ENCODE data around the gene USP48.
"Not testable (repeated sequence)": the region's sequence is repeated elsewhere in the genome, so short reads cannot be mapped to it uniquely, and the experiment has no call there.

The USP48 gene

GRCh38 chr1:21693732-21694131 is 89.2 kb downstream of the USP48 start:
- no peak for DNase-seq

GRCh38 chr1:21691739-21692138 is 91.2 kb downstream of the USP48 start:
- no peak for DNase-seq

DNA sequence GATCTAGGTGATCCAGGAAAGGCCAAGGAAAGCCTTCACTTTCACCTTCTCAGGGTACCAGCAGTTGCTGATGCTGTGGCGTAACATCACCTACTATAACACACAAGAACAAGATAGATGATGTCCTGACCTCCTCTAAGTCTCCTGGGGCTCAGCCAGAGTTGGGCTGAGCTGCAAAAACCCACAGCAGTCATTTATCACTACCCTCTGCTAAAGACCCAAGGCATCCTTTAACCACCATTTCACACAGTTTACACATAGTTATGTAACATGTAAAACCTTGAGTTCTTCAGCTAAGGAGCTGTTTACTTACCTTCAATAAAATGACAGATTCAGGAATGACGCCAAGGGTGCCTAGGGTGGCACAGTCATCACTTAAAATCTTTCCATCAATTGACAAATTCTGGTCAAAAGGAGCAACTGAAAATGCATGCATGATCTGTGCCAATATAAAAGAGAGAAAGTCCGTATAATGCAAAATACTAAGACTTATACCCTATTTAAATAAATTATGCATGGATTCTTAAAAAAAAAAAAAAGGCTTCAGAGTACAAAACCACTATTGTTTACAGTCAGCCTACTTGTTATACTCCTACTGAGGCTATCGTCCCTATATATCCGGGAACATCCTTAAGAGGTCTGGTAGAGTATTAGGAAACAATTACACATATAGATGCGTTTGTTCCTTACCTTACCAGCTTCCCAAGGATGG is 93.1 kb downstream of the USP48 start:
- no peak for DNase-seq

- no peak for DNase-seq
Measured at GRCh38 chr1:21687081-21687529, 95.8 kb downstream of the USP48 start.

DNA sequence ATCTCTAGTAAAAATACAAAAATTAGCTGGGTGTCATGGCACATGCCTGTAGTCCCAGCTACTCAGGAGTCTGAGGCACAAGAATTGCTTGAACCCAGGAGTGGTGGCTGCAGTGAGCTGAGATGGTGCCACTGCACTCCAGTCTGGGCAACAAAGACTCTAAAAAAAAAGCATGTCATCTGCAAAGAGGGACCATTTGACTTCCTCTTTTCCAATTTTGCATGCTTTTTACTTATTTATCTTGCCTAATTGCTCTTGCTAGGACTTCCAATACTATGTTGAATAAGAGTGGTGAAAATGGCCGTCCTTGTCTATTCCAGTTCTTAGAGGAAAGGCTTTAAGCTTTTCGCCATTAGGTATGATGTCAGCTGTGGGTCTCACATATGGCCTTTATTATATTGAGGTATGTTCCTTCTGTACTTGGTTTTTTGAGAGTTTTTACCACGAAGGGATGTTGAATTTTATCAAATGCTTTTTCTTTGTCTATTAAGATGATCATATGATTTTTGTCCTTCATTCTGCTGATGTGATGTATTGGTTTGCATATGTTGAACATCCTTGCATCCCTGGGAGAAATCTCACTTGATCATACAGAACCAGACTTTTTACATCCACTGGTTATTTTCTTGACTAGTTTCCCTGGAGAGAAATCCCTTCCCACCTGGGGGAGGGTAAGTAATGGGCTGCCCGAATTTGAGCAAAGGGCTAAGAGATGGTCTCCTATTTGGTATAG is 96.8 kb downstream of the USP48 start:
- DNase-seq: no peak

GRCh38 chr1:21681426-21681825 is 101.5 kb downstream of the USP48 start:
- no peak for DNase-seq

DNA sequence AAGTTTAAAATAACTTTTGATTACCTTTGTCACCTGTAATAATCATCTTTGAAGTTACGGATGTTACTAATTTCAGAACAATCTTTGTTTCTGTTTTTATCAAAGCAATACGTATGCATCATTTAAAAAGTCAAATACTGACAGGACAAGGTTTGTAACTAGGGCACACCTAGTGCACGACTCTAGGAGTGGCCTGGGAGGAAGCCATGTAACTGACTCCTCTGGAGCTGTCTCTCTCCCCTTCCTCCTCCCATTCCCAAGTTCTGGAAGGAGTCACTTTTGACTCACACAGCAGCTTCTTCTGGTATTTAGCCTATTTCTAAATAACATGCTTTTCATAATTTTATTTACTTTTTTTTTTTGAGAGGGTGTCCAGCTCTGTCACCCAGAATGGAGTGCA is 102.0 kb downstream of the USP48 start:
- DNase-seq: no peak

- no peak for DNase-seq
Measured at GRCh38 chr1:21680381-21680780, 102.6 kb downstream of the USP48 start.

DNA sequence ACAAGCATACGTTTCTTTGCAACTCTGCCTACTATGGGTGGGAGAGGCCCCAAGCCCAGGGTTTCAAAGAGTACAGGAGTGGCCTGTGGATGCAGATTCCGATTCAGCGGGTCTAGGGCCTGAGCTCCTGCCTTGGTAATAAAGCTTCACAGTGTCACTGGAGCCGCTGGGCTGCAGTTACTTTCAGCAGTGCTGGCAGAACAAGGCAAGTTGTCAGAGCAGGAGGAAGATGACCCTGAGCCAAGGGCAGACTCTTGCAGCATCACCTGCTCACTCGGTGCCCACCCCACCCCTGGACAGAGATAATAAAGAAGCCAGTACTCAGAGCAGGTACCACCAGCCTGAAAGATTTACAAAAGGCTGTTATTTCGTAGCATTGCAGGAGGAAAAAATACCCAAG is 105.8 kb downstream of the USP48 start:
- DNase-seq: no peak

GRCh38 chr1:21674957-21675356 is 108.0 kb downstream of the USP48 start:
- DNase-seq: no peak

GRCh38 chr1:21673853-21674252 is 109.1 kb downstream of the USP48 start:
- DNase-seq: not testable (repeated sequence)

DNA sequence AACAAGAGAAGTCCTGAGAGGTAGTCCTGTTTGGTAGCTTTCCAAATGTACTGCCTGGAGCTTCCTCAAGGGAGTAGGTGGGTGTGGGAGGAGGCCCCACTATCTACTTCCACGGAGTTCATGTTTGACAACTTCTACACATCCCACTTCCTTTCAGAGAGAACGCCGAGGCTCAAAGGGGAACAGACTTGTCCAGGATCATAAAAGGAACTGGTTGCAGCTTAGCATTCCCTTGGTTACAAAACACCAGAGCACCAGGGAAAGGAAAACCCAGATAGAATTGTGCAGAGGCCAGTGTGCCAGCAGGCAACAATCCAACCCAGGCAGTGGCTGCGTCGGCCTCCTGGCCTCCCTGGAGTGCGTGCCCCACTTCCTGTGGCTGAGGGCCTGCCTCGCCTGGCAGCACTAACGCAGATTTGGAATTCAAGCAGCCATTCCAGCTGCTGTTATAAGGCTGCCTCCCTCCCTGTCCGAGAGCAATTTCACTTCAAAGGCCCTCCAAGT is 109.6 kb downstream of the USP48 start:
- peak; percentile 76 to 79 (median 76) for DNase-seq

GRCh38 chr1:21672478-21673276 is 110.3 kb downstream of the USP48 start:
- no peak for DNase-seq

GRCh38 chr1:21671915-21672314 is 111.0 kb downstream of the USP48 start:
- no peak for DNase-seq

- no peak for DNase-seq
Measured at GRCh38 chr1:21670956-21671902, 111.7 kb downstream of the USP48 start.

GRCh38 chr1:21670059-21670881 is 112.7 kb downstream of the USP48 start:
- no peak for DNase-seq

GRCh38 chr1:21669258-21670058 is 113.5 kb downstream of the USP48 start, which contains the start of gene RAP1GAP:
RAP1GAP (minus strand) TSS chr1:21669357; CDS start chr1:21620032, 49,325 bp downstream.
- peak in 1 of 3 donors; percentile 50 for DNase-seq

GRCh38 chr1:21668951-21669257 is 114.0 kb downstream of the USP48 start:
- DNase-seq: no peak

GRCh38 chr1:21668232-21668950 is 114.6 kb downstream of the USP48 start:
- DNase-seq: no peak
